Adipocyte (in vitro differentiated cells): ENCODE measurements around the gene LRRC25.

ENCODE experiments used
- DNase-seq: peaks from one replicate; pipeline ENCODE4 v3.0.0-alpha.2; 2015; ENCODE audit warnings: low read depth
- H3K27me3 ChIP-seq: replicated peaks from 2 replicates; pipeline ENCODE4 v1.7.0; 2013; ENCODE audit warnings: mild to moderate bottlenecking, low read length, moderate library complexity; ENCODE audit not compliant: control insufficient read depth, insufficient read depth
- H3K36me3 ChIP-seq: 2 replicates; pipeline ENCODE4 v1.7.0; 2013; ENCODE audit warnings: low read length, mild to moderate bottlenecking, moderate library complexity; ENCODE audit not compliant: control insufficient read depth, insufficient read depth, severe bottlenecking
- H3K4me1 ChIP-seq: 2 replicates; pipeline ENCODE4 v1.7.0; 2013; ENCODE audit warnings: mild to moderate bottlenecking, low read length, moderate library complexity; ENCODE audit not compliant: control insufficient read depth, insufficient read depth
- H3K4me3 ChIP-seq: 2 replicates; pipeline ENCODE4 v1.7.0; 2013; ENCODE audit warnings: mild to moderate bottlenecking, low read length, moderate library complexity
- H3K9ac ChIP-seq: 2 replicates; pipeline ENCODE4 v1.7.0; 2013; ENCODE audit warnings: mild to moderate bottlenecking, low read length, moderate library complexity
- H3K9me3 ChIP-seq: 2 replicates; pipeline ENCODE4 v1.7.0; 2013; ENCODE audit warnings: mild to moderate bottlenecking, low read length, moderate library complexity; ENCODE audit not compliant: control insufficient read depth

The LRRC25 gene

GRCh38 chr19:18419699-18420460, 22.5 kb upstream of the LRRC25 start:
- Histone ChIP-seq H3K9ac (peak overlapping the region; percentile 85), H3K4me3 (peak overlapping the region; percentile 81), H3K36me3 (no peaks in the 10 kb centered on the region), H3K9me3 (no peaks in the 10 kb centered on the region), H3K27me3 (no peaks in the 10 kb centered on the region), H3K4me1 (peaks cover 42% of the 10 kb centered on the region)
- DNase-seq, result peak; percentile 58

GRCh38 chr19:18419195-18419698, 21.8 kb upstream of the LRRC25 start, which contains the start of gene SSBP4:
Gene SSBP4 (plus strand): TSS chr19:18419398. CDS start chr19:18419649, 251 bp downstream.
- DNase-seq, result peak; percentile 89
- Histone ChIP-seq H3K4me1 (peaks cover 48% of the 10 kb centered on the region), H3K36me3 (no peaks in the 10 kb centered on the region), H3K4me3 (peak within 1 kb of the TSS; percentile 81), H3K27me3 (no peaks in the 10 kb centered on the region), H3K9me3 (no peaks in the 10 kb centered on the region), H3K9ac (peak within 1 kb of the TSS; percentile 85)

- no peak for DNase-seq
- Histone ChIP-seq H3K9ac (peak overlapping the region; percentile 82), H3K4me3 (peak overlapping the region; percentile 81), H3K36me3 (no peaks in the 10 kb centered on the region), H3K9me3 (no peaks in the 10 kb centered on the region), H3K4me1 (peaks cover 49% of the 10 kb centered on the region), H3K27me3 (no peaks in the 10 kb centered on the region)
Observed at GRCh38 chr19:18418483-18419194, 21.2 kb upstream of the LRRC25 start.

- Histone ChIP-seq H3K4me3 (peak overlapping the region; percentile 81), H3K36me3 (no peaks in the 10 kb centered on the region), H3K4me1 (peaks cover 49% of the 10 kb centered on the region), H3K27me3 (no peaks in the 10 kb centered on the region), H3K9me3 (no peaks in the 10 kb centered on the region), H3K9ac (peak overlapping the region; percentile 82)
- DNase-seq, result no peak
Observed at GRCh38 chr19:18418029-18418482, 20.6 kb upstream of the LRRC25 start.

- H3K9me3 ChIP-seq, result no peaks in the 10 kb centered on the region
- peak overlapping the region; percentile 74 for H3K4me3 ChIP-seq
- DNase-seq, result peak; percentile 91
- peak overlapping the region; percentile 86 for H3K9ac ChIP-seq
- H3K4me1 ChIP-seq, result peaks cover 49% of the 10 kb centered on the region
- H3K27me3 ChIP-seq, result no peaks in the 10 kb centered on the region
- H3K36me3 ChIP-seq, result no peaks in the 10 kb centered on the region
Observed at GRCh38 chr19:18417250-18418028, 20.0 kb upstream of the LRRC25 start.

- Histone ChIP-seq H3K9ac (peak overlapping the region; percentile 86), H3K36me3 (no peaks in the 10 kb centered on the region), H3K4me3 (peak overlapping the region; percentile 74), H3K27me3 (no peaks in the 10 kb centered on the region), H3K9me3 (no peaks in the 10 kb centered on the region), H3K4me1 (peaks cover 49% of the 10 kb centered on the region)
- DNase-seq, result peak; percentile 96
Observed at GRCh38 chr19:18416778-18417249, 19.4 kb upstream of the LRRC25 start.

GRCh38 chr19:18415178-18415867, 17.9 kb upstream of the LRRC25 start:
- DNase-seq, result peak; percentile 53
- H3K4me3 ChIP-seq, result peak overlapping the region; percentile 70
- no peaks in the 10 kb centered on the region for H3K36me3 ChIP-seq
- peak overlapping the region; percentile 86 for H3K9ac ChIP-seq
- H3K9me3 ChIP-seq, result no peaks in the 10 kb centered on the region
- H3K27me3 ChIP-seq, result no peaks in the 10 kb centered on the region
- H3K4me1 ChIP-seq, result peaks cover 42% of the 10 kb centered on the region

GRCh38 chr19:18414504-18415177, 17.2 kb upstream of the LRRC25 start:
- Histone ChIP-seq H3K9me3 (no peaks in the 10 kb centered on the region), H3K27me3 (no peaks in the 10 kb centered on the region), H3K4me3 (peak overlapping the region; percentile 70), H3K36me3 (no peaks in the 10 kb centered on the region), H3K9ac (peak overlapping the region; percentile 86), H3K4me1 (peaks cover 43% of the 10 kb centered on the region)
- no peak for DNase-seq

GRCh38 chr19:18412610-18413239, 15.3 kb upstream of the LRRC25 start:
- Histone ChIP-seq H3K9ac (no peak overlapping the region), H3K9me3 (no peaks in the 10 kb centered on the region), H3K4me3 (no peak overlapping the region), H3K4me1 (peaks cover 31% of the 10 kb centered on the region), H3K36me3 (no peaks in the 10 kb centered on the region), H3K27me3 (no peaks in the 10 kb centered on the region)
- DNase-seq, result no peak

- Histone ChIP-seq H3K4me1 (peaks cover 3% of the 10 kb centered on the region), H3K27me3 (no peaks in the 10 kb centered on the region), H3K9me3 (no peaks in the 10 kb centered on the region), H3K36me3 (no peaks in the 10 kb centered on the region), H3K9ac (no peak overlapping the region), H3K4me3 (no peak overlapping the region)
- no peak for DNase-seq
Observed at GRCh38 chr19:18408053-18408476, 10.6 kb upstream of the LRRC25 start.
